ENCODE measurements around the gene YBX2.

Gene YBX2

DNA sequence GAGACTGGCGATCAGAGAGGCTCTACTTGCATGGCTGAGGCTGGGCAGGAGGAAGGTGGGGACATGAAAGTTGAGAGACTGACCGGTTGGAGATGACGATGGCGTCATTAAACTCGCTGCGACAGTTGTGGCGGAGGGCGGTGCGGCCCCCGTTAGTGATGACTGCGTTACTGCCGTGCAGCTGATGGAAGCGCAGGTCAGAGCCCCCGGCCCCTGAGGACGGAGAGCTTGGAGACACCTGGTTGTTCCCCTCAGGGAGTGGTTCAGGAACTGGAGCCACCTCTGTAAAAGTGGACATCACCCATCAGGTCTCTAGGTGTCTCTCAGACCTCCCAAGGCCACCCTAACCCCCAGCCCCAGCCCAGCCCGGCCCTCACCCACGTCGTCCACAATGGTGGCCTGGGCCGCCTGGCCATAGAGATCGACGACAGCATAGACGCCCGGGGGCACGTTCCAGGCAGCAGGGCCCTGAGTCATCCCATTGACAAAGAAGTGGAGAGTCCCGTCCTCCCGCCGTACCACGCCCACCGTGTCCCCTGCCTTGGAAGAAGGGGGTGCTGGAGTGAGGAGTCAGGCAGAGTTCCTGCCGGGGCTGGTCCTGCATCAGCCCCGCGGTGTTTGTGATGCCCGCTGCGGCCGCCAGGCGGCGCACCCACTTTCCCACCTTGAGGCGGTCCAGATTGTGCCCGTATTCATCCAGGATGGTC, 29.4 kb upstream of the YBX2 start:
- FAIRE-seq (peak; percentile 68), DNase-seq (ENCODE audit: insufficient read length, low spot score) (peak; percentile 74)

DNA sequence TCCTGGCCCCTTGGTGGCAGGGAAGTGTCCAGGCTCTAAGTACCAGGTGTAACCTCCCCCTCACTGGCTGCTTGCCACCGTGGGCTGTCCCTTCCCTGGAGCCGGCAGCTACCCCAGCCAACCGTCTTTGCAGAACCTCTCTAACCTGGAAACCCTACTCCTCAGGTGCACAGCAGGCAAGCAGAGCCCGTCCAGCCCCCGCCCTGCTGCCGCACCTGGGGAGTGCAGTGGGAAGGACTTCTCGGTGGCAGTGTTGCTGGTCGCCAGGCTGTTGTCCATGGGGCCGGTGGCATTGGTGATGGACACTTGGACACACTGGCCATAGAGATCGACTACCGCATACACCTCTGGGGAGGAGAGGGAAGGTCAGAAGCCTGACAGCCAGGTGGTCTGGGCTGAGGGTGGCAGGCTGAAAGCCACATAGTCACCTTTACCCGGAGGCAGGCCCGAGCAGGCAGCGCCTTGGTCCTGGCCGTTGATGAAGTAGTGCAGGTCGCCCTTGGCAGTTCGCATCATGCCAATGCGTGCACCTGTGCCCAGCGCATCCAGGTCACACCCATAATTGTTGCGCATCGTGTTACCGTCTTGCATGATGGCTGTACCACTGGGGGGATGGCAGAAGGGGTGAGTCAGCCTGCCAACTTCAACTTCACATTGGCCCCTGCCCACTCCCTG, 28.2 kb upstream of the YBX2 start:
- DNase-seq (ENCODE audit: insufficient read length, low spot score) (no peak), FAIRE-seq (no peak)

DNA sequence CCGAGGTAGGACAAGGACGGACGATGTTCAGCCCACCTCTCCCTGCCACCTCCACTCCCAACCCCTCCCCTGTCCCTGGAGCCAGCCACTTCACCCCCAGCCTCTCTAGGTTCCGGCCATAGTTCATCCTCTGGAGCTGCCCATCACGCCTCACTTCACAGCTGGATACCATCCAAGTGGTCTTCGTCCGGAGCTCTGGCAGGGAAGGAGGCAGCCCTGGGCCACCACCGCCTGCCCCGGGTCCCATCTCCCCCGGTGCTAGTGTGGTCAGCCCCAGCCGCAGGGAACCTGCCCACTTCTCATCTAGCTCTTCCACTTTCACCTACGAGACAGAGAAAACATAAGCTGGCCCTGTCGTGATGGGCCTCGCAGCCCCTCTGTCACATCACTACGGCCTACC, 27.0 kb upstream of the YBX2 start:
- no peak for DNase-seq (ENCODE audit: insufficient read length, low spot score)
- FAIRE-seq = no peak

DNA sequence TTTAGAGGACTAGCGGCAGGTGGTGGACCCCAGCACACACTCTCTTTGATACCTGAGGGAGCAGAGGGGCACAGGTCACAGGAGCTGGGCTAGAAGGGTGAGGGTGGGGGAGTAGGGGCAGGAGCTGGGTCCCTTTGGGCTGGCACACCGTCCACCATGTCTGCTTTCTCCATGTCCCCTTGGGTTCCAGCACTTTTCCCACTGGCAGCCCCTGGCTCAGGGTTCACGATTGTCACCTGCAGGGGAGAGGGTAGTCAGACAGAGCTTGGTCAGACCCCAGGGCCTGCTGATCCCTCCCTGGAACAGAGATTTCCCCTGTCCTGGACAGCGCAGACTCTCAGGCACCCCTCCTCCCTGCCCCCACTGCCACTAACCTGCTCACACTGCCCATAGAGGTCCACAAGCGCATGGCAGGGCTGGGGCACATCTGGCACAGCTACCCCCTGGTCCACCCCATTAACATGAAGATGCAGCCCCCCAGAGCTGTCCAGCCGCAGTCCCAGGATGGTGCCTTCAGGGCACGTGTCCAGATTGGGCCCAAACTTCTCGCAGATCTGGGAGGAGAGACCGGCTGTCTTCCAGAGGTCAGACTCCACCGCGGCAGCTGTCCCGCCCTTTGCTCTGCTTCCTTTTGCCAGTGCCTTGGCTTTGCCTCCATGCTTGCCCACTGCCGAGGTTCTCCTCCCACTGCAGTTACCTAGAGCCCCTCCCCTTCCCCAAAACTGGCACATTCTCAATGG, 23.9 kb upstream of the YBX2 start:
- FAIRE-seq = no peak
- DNase-seq (ENCODE audit: insufficient read length, low spot score) = no peak

DNA sequence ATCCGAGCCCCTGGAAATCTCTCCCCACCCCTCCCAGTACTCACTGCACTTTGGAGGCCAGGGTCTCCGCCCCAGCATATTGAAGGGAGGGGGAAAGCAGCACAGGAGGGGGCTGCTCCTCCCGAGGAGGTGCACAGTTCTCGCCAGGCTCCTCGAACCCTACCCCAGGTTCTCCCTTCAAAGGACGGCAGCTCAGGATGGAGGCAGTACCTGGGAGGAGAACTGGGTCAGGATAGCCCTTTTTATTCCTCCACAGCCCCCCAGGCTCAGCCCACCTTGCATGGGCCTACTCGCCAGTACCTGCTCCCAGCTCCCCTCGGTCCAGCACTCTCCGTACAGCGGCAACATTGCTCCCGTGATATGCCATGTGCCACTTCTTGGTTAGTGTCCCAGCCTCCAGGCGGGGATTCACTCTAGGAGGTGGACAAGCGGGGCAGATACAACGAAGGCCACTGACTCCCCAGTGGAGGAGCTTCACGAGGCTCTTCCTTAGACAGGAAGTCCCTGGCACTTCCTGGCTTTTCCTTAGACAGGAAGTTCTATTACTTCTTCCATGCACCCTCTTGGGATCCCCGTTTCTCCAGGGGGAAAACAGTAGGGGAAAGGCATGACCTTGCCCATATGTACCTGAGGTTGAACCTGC, 22.8 kb upstream of the YBX2 start:
- no peak for DNase-seq (ENCODE audit: insufficient read length, low spot score)
- no peak for FAIRE-seq

DNA sequence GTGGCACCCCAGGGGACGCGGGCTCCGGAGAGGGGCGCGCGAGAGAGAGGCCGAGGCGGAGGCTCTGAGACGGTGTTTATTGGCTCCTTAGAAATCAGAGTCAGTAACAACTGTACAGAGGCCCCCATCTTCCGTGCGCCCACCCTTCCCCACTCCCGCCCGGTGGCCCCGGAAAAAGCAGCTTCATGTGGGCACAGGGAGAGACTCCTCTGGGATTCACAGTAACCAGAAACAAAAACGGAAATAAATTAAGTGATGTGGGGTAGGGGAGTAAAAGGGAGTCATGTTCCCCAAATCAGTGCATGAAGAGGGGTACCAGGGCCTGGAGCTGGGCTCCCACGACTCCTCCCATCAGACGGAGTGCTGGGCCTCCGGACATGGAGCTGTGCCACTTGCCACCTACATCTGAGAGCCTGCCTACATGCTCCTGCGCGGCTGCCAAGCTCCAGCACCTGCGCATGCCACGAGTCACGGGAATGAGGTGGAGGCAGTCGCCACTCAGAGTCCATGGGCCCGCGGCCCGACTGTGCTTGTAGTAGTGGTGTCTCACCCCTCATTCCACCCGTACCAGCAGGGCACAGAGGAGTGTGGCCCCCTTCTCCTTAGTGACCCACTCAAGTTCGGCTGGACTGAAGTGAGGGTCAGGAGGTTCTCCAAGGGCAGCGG, 21.3 kb upstream of the YBX2 start:
- FAIRE-seq (no peak), DNase-seq (ENCODE audit: insufficient read length, low spot score) (no peak)

DNA sequence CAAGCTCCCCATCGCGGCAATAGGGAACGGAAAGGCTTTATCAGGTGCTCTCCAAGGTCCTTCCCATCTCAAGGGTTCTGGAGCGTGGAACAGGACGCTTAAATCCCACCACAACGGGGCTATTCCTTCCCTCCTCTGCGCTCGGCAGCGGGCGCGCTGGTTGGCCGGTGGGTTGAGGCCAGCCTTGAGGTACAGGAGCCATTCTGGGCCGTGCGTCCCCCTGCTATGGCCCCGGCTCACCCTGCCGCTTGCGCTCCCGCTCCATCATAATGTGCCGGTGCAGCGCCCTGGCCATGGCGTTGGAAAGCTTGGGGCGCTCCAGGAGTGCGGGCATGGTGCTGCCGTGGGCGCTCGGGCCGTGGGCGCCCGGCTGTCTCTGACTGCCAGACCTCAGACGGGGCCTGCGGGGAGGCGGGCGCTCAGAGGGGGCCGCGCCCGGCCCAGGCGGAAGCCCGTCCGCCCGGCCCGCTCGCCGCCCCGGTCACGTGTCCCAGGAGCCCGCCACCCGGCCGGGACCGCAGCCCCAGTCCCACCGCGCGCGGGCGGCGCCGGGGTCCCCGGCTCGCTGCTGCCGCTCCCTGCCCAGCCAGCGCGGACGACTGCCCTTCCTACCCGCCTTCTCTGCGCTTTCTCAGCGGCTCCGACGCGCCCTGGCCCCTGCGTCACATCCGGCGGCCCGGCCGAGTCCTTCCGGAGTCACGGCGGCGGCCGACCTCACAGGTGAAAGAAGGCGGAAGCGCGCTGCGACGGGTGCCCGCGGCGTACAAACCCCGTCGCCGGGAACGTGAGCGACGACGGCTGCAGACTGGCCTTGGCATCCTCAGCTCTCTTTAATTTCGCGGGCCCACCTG, 20.5 kb upstream of the YBX2 start, which contains the start of gene GPS2:
Gene GPS2 (minus strand): TSS at position 642 of the 851 bp plus-strand sequence. CDS start 308 bp downstream, at position 334.
- FAIRE-seq (peak; percentile 94), DNase-seq (ENCODE audit: insufficient read length, low spot score) (peak; percentile 99)

DNA sequence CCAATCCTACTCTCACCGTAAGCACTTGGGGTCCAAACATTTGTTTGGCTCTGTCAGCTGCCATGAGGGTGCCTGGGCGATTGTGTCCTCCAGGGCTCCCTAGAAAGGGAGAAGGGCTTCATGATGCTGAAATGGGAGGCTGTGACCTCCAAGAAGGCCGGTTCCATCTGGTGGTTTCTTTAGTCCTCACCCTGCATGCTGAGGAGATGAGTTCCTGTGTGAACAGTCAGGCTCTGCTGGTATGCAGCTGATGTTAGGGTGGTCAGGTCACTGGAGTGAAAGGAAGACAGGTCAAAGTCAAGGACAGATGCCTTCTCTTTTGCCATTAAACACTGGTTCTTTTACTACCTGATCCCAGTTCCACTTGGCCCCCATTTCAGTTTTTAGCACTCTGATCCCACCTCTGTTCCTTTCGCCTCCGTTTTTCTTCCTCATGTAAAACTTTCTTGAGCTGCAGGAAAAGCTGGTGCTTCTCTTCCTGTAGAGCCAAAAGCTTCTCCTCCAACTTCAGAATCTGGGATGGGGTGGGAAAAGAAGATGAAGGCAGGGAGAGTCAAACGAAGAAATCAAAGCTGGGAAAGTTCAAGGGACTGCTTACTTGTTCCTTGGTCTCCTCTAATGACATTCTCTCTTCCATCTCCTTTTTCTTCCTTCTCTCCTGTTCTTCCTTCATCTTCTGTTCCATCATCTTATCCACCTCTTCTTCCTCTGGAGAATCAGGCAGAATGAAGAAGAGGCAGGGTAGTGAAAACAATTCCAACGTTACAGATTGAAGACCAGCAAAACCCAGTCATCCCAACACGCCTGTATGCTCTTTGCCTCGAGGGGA, 19.7 kb upstream of the YBX2 start:
- FAIRE-seq = peak; percentile 54
- DNase-seq (ENCODE audit: insufficient read length, low spot score) = no peak

DNA sequence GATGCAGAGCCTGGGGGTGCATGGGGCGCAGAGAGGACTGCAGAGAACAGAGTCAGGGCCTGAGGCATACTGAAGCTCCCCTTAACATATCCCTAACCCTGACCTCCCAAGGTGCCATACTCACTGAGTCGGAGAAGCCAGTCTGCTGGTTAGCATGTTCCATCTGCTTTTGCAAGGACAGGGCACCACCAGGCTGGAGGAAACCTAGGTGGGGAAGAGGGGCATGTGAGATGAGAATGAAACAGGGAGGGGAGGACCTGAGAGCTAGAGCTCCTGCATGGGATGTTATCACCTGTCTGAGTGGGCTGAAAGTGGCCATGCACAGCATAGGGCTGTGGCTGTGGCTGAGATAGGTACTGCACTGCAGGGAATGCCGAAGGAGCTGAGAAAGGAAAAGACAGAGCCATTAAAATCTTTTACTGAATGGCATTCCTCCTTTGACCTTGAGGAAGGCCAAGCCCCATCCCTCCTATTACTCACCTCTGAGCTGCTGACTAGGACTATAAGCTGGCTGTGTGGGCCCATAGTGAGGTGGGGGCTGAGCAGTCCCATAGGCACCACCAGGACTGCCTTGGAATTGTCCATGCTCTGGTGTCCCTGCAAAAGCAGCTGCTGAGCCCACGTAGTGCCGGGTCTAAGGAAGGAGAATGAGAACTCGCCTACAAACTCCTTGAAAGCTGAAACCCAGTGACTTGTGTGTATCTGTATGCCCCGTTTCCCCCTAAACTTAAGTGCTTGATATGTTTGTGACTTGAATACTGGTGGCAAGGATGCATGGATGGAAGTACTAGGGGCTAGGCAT, 18.9 kb upstream of the YBX2 start:
- DNase-seq (ENCODE audit: insufficient read length, low spot score) = no peak
- FAIRE-seq = no peak

DNA sequence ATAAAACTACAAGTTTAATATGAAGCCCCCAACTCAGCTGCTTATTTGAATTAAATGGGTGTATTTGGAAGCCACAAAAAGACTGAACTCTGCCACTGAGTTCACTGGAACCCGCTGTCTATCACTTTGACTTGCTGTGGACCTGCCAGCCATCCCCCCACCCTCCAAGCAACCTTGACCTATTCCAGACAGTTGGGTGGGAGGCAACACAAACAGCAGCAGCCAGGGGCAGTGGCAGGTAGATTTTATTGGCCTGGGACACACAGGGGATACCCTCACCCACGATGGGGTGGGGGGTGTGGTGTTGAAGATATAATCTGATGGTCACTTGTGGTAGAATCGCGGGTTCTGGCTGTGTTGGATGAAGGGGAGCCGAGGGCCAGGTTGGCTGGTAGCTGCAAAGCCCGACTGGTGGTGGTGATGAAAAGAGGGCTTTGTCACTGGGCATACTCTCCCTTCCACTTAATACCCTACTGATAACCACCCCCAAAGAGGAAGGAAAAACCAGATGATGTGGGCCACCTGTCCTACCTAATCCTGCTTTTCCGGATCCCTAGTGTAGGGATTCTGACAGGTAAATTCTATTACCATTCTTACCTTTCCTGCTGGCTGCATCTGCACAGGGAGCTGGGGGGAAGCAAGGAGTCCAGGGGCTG, 18.1 kb upstream of the YBX2 start:
- FAIRE-seq (no peak), DNase-seq (ENCODE audit: insufficient read length, low spot score) (no peak)

DNA sequence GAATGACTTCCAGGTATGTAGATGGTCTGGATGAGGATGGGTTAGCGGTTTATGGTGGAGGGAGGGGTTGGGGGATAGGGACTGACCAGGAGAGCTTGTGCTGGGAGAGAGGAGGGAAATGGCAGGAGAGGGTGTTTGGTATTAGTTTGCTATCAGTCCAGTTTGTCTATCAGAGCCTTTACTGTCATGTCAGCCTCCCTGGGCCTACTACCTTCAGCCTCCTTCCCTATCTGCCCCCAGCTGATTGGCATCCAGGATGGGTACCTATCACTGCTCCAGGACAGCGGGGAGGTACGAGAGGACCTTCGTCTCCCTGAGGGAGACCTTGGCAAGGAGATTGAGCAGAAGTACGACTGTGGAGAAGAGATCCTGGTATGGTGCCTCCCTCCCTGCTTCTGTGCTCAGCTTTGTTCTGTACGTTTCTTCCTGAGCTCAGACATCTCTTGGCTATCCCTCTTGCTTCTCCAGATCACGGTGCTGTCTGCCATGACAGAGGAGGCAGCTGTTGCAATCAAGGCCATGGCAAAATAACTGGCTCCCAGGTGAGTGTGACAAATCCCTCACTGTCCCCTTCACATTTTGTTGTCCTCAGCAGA, 16.8 kb upstream of the YBX2 start:
- DNase-seq (ENCODE audit: insufficient read length, low spot score) (no peak), FAIRE-seq (no peak)

DNA sequence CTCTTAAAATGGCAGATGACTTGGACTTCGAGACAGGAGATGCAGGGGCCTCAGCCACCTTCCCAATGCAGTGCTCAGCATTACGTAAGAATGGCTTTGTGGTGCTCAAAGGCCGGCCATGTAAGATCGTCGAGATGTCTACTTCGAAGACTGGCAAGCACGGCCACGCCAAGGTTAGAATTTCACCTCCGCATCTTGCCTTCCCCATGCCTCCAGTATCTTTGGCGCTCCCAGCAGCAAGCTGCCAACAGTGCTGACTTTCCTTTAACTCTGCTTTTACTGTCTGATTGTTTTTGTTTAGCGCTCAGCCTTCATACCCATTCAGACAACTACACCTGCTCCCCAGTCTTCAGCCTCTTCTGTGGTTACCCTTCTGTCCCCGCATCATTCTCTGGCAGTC, 15.2 kb upstream of the YBX2 start:
- FAIRE-seq (no peak), DNase-seq (ENCODE audit: insufficient read length, low spot score) (no peak)

DNA sequence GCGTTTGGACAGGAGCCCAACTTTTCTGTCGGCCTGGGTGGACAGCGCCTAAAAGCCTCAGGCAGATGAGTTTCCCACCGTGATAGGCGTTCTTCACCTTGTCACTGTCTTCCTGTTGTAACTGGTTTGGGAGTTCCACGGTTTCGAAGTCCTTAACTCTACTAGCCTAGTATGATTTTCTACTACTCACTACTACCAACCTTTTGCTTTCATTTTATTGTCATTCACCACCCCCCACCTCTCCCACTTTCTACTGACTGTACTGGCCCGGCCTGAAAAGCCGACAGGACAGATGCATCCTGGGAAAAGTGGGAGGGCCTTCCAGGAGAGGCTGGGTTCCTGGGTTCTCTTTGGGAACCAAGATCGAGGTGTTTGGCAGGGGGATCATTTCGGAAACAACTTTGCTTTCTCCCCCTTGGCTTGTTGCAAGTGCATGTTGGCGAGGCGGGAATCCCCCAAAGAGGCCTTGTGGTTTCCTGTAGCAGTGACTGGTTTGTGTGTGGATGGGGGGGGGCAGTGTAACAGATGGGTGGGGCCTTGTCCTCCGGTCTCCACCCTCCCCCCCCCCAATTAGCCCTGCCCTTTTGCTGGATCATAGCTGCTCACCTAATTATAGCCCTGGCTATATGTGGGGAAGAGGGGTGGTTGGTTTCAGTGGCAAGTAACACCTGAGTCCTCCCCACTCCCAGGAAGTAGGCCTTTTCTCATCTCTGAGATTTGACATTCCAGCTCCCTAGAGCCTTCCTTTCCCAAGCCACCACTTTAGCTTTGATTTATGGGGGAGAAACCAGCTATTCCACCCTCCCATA, 14.4 kb upstream of the YBX2 start:
- FAIRE-seq = peak; percentile 94
- peak; percentile 59 for DNase-seq (ENCODE audit: insufficient read length, low spot score)

DNA sequence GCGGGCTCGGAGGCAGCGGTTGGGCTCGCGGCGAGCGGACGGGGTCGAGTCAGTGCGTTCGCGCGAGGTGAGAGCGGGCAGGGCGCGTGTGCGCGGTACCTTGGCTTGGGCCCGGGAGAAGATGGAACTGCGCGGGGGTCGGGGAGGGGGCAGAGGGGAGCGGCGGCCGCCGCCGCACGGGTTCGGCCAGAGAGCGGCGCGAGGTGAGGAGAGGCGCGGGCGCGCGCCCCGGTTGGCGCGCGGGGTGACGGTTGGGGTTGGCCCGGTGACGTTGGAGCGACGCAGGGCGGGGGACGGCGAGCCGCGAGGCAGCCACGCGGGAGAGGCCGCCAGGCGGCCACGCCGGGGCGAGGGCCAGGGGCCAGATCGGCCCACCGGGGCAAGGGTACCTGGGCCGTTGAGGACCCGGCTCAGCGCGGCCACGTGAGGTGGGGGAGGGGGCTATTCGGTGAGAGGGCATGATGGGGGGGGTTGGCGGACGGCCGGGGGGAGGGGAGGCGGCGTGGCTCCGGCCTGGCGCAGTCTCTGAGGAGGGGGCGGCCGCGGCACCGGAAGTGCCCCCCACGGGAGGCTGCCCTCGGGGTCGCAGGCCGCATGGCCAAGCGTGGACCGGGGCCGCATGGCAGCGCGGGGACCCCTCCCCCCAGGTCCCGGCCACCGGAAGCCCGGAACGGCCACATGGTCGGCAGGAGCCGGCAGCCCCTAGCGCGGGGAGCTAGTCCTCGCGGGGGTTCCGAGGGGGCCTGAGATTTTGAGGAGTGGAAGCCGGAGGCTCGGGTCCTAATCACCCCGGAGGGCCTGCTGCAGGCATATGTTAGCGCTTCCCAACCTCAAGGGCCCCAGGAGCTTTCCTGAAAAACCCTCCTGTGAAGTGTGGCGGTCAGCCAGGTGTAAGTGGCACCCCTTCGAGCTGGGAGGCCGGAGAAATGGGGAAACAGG, 13.5 kb upstream of the YBX2 start:
- no peak for DNase-seq (ENCODE audit: insufficient read length, low spot score)

More for the DNA sequence above, 13.5 kb upstream of the YBX2 start:
- FAIRE-seq = no peak

Data from GM19239 (cell line).